Upper lobe of right lung (tissue), 1 donor: ENCODE data around the gene WDR7. TPM values are rescaled to one million over a fixed set of nuclear protein-coding genes. Genes with fewer than 3 reads are reported as not detected.

Experiments used
- ATAC-seq: fragments of 200-7000 bp; cut with Tn5 transposase; one replicate; pipeline ENCODE4 v1.9.1; 2020; ENCODE audit warnings: mild to moderate bottlenecking, moderate library complexity
- DNase-seq: peaks from one replicate; pipeline ENCODE4 v3.0.0-alpha.2; 2020
- H3K27ac ChIP-seq: fragments of 200-600 bp; one replicate; pipeline ENCODE4 v1.8.0; 2022
- H3K27me3 ChIP-seq: fragments of 200-600 bp; one replicate; pipeline ENCODE4 v1.8.0; 2022; ENCODE audit warnings: mild to moderate bottlenecking
- H3K36me3 ChIP-seq: fragments of 200-600 bp; one replicate; pipeline ENCODE4 v1.8.0; 2022
- H3K4me1 ChIP-seq: fragments of 200-600 bp; one replicate; pipeline ENCODE4 v1.8.0; 2022
- H3K4me3 ChIP-seq: fragments of 200-600 bp; one replicate; pipeline ENCODE4 v1.8.0; 2022; ENCODE audit warnings: mild to moderate bottlenecking
- H3K9me3 ChIP-seq: fragments of 200-600 bp; one replicate; pipeline ENCODE4 v1.8.0; 2022
- intact Hi-C: fragments of 100-400 bp; cut with DNase I; formaldehyde crosslinking; loops from one replicate; pipeline ENCODE4 v1.11.0; 2022
- total RNA-seq: library from RNA; stranded (reverse); fragmentation: NEBNext Ultra II Directional; extraction: Animal tissue kit (Norgen Biotek cat#: 25700); gene quantifications from one replicate; pipeline ENCODE4 v1.2.1, GENCODE V29; 2021
- TF ChIP-seq, protein P1 (sequence below): fragments of 200-600 bp; IDR thresholded peaks from one replicate; pipeline ENCODE4 v1.8.0; 2022; ENCODE audit warnings: antibody characterized with exemption
- donor health status: DM: no; HTN: yes; CAD: no; lungs with severe emphysema.

The WDR7 gene
- total RNA-seq, 1 donor from 2014 or later = 30.7 TPM

DNA sequence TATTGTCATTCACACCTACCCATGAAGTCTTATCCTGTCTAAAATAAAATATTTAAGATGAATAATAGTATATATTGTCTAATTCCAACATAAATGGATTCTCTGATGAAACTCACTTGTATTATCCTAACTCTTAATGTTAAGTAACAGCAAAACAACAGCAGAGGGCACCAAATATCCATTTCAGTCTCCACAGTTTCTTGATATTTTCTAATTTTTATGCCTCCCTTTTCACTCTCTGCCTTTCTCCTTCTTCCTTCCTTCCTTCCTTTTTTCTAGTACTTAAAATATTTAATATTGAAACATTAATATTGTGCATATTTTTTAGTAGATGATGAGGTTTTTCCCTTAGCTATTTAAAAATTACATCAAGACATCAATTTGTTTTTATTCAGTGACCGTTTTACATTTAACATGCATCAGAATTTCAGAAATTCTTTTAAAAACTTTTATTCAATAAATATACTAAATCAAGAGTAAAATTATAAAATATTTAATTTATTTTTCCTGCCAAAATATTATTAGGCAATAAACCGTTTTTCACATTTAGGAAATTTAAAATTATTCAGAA lies 97.6 kb downstream of the WDR7 start:
- intact Hi-C loops = no loop called here
- no peak for DNase-seq

DNA sequence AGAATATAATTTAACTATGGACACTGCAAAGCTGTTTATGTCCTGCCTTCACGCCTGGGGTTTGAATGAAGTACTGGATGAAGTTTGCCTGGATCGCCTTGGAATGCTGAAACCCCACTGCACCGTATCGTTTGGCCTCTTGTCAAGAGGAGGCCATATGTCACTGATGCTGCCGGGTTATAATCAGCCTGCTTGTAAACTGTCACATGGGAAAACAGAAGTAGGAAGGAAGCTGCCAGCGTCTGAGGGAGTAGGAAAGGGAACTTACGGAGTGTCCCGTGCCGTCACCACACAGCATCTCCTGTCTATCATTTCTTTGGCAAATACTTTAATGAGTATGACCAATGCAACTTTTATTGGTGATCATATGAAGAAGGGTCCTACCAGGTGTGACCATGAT lies 105.8 kb downstream of the WDR7 start:
- intact Hi-C loops = no loop called here
- H3K9me3 ChIP-seq = no peaks in the 10 kb centered on the region
- TF ChIP-seq, protein P1, sequence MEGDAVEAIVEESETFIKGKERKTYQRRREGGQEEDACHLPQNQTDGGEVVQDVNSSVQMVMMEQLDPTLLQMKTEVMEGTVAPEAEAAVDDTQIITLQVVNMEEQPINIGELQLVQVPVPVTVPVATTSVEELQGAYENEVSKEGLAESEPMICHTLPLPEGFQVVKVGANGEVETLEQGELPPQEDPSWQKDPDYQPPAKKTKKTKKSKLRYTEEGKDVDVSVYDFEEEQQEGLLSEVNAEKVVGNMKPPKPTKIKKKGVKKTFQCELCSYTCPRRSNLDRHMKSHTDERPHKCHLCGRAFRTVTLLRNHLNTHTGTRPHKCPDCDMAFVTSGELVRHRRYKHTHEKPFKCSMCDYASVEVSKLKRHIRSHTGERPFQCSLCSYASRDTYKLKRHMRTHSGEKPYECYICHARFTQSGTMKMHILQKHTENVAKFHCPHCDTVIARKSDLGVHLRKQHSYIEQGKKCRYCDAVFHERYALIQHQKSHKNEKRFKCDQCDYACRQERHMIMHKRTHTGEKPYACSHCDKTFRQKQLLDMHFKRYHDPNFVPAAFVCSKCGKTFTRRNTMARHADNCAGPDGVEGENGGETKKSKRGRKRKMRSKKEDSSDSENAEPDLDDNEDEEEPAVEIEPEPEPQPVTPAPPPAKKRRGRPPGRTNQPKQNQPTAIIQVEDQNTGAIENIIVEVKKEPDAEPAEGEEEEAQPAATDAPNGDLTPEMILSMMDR = no peak
- H3K27ac ChIP-seq = no peak overlapping the region
- H3K36me3 ChIP-seq = peaks cover 7% of the 10 kb centered on the region
- DNase-seq (no peak), ATAC-seq (peak; percentile 86)
- H3K4me3 ChIP-seq = no peak overlapping the region
- H3K4me1 ChIP-seq = no peaks in the 10 kb centered on the region
- H3K27me3 ChIP-seq = no peaks in the 10 kb centered on the region

More for the DNA sequence above, 97.6 kb downstream of the WDR7 start:
- ATAC-seq = no peak
- Histone ChIP-seq H3K27me3 (no peaks in the 10 kb centered on the region), H3K4me1 (no peaks in the 10 kb centered on the region), H3K27ac (no peak overlapping the region), H3K9me3 (no peaks in the 10 kb centered on the region), H3K4me3 (no peak overlapping the region), H3K36me3 (no peaks in the 10 kb centered on the region)
- TF ChIP-seq, protein P1 = peak; percentile 66

DNA sequence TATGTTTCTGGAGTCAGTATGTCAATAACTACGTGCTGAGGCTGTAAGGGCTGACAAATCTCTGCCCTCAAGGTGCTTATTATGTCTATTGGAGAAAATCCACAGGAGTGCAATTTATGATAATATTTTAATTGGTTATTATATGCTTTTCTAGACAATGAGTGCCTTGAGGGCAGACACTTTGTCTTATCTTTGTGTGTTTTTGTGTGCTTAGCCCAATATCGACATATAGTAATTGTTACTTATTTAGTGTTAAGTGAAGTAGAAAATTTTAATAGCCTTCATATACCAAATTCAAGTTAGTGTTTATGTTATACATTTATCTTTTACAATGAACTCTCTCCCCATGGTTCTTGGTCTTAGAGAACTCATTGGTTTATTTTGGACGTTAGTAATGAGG lies 118.9 kb downstream of the WDR7 start:
- TF ChIP-seq, protein P1 = no peak
- Histone ChIP-seq H3K4me1 (no peaks in the 10 kb centered on the region), H3K4me3 (no peak overlapping the region), H3K27me3 (no peaks in the 10 kb centered on the region), H3K27ac (no peak overlapping the region), H3K36me3 (no peaks in the 10 kb centered on the region), H3K9me3 (no peaks in the 10 kb centered on the region)
- intact Hi-C loops = no loop called here
- ATAC-seq (no peak), DNase-seq (no peak)

DNA sequence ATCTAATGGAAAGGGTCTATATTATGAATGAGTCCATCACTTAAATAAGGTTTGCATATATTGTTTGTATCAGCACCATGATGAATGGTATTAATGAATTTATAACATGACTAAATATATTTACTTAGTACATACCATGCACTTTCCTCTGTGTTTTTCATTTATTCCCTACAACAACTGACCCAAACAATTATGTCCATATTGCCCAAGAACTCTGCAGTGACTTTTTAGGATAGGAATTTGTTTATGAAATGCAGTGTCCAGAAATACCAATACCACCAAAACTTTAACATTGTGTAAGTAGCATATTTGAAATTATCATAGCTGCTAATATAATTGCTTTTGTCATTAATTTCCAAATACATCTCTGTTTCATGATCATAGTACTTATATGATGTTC lies 119.7 kb downstream of the WDR7 start:
- TF ChIP-seq, protein P1 = no peak
- DNase-seq (no peak), ATAC-seq (no peak)
- intact Hi-C loops = no loop called here
- H3K27ac ChIP-seq = no peak overlapping the region
- no peaks in the 10 kb centered on the region for H3K9me3 ChIP-seq
- H3K4me3 ChIP-seq = no peak overlapping the region
- no peaks in the 10 kb centered on the region for H3K4me1 ChIP-seq
- no peaks in the 10 kb centered on the region for H3K36me3 ChIP-seq
- H3K27me3 ChIP-seq = no peaks in the 10 kb centered on the region

DNA sequence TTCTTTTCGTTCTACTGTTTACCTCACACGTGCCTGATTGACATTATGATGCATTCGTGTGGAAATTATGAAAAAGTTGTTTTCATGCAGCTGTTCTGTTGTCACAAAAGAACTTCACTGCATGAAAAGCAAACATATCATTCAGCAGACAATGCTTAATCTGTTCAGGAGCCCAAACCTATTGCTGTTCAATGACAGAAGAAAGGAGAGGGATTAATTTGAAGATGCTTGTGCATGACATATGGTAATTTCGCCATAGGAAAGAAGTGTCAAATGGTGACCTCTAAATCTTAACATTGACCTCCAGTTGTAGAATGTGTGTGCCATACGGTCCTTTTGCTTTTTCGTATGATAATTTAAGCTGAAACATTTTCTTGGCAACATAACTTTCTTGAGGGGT lies 124.5 kb downstream of the WDR7 start:
- DNase-seq (no peak), ATAC-seq (no peak)
- Histone ChIP-seq H3K4me3 (no peak overlapping the region), H3K27me3 (no peaks in the 10 kb centered on the region), H3K4me1 (no peaks in the 10 kb centered on the region), H3K27ac (no peak overlapping the region), H3K36me3 (peaks cover 6% of the 10 kb centered on the region), H3K9me3 (no peaks in the 10 kb centered on the region)
- intact Hi-C loops = no loop called here
- TF ChIP-seq, protein P1 = no peak

DNA sequence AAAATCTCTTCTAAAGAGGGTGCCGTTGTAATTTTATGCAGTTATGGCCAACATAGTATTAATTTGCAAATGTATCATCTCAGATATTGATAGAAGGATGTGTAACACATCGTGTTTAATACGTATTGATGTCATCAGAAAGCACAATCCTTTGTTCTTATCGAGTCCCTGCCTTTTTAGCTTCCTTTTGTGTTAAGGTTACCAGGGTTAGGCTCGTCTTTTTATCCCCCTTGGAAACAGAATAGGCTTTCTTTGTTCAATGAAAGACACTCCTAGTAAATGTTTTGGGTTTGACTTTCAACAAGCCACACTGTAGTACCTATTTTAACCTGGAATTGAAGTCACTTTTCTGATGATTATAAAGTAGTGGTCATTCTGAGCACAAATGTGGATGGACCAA lies 136.2 kb downstream of the WDR7 start:
- Histone ChIP-seq H3K9me3 (no peaks in the 10 kb centered on the region), H3K4me3 (no peak overlapping the region), H3K27ac (no peak overlapping the region), H3K36me3 (peaks cover 19% of the 10 kb centered on the region), H3K27me3 (no peaks in the 10 kb centered on the region), H3K4me1 (no peaks in the 10 kb centered on the region)
- TF ChIP-seq, protein P1 = no peak
- no peak for ATAC-seq
- no peak for DNase-seq
- intact Hi-C loops = no loop called here
